Gastroesophageal sphincter (tissue), 3 donors: ENCODE results near the gene DHX30.

Experiments
- CTCF ChIP-seq, 4 experiments: fragments of 200-600 bp in 2 of 4; fragments of 450-650 bp in 2 of 4; sonication (generic) in 1 of 4; IDR thresholded peaks; one replicate each; pipeline ENCODE4 v1.5.1; 2017 to 2019; ENCODE audit warnings: antibody characterized with exemption in 4 of 4, mild to moderate bottlenecking in 2 of 4, moderate library complexity in 2 of 4
- EP300 ChIP-seq: sonication (generic); formaldehyde crosslinking; IDR thresholded peaks from one replicate; pipeline ENCODE4 v1.6.1; 2017; ENCODE audit warnings: antibody characterized with exemption, mild to moderate bottlenecking
- POLR2A ChIP-seq, 2 donors: fragments of 450-650 bp; IDR thresholded peaks; one replicate each; pipeline ENCODE4 v1.6.1; 2017; ENCODE audit warnings: antibody characterized with exemption in 2 of 2, mild to moderate bottlenecking in 2 of 2, moderate library complexity in 1 of 2
- POLR2AphosphoS5 ChIP-seq: sonication (generic); formaldehyde crosslinking; IDR thresholded peaks from one replicate; pipeline ENCODE4 v1.6.1; 2017; ENCODE audit warnings: antibody characterized with exemption

DNA sequence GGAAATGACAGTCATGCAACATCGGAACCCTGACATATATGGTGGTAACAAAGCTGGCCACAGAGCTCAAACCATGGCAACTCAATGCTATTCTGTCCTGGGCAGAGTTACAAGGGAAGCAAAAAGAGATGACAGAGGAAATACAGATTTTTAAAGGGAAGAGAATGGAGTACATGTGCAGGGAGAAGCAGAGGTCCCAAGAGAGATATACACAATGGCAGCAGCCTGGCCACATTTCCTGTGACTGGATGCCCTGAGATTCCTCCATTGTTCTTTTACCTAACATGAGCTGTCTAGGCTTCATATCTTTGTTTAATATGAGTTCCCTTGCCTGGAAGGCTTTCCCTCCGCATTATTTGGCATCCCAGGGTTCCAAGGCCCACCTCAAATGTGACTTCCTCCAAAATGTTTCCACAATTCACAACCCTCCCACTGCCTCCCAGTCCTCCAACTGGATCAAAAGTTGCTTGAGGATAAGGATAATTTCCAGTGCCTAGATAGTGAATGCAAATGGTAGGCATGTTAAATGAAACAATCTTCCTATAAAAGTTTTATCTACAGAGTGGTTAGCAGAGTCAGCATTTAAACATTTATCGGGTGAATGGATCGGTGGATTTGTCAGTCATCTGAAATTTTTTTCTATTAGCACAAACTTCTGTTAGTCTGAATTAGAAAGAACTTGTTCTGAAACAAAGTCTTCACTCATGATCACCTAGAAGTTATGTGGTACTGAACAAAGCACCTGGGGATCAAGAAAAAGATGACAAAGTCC lies 86.2 kb downstream of the DHX30 start:
- TF ChIP-seq CTCF (IDR thresholded peaks at IDR 0.05) (no peak), EP300 (no peak), POLR2AphosphoS5 (no peak), POLR2A (IDR thresholded peaks at IDR 0.05) (no peak)
